Measurements from ENCODE around the gene NCF1.
"Not testable (repeated sequence)": the region's sequence is repeated elsewhere in the genome, so short reads cannot be mapped to it uniquely, and the experiment has no call there.

NCF1 gene

DNA sequence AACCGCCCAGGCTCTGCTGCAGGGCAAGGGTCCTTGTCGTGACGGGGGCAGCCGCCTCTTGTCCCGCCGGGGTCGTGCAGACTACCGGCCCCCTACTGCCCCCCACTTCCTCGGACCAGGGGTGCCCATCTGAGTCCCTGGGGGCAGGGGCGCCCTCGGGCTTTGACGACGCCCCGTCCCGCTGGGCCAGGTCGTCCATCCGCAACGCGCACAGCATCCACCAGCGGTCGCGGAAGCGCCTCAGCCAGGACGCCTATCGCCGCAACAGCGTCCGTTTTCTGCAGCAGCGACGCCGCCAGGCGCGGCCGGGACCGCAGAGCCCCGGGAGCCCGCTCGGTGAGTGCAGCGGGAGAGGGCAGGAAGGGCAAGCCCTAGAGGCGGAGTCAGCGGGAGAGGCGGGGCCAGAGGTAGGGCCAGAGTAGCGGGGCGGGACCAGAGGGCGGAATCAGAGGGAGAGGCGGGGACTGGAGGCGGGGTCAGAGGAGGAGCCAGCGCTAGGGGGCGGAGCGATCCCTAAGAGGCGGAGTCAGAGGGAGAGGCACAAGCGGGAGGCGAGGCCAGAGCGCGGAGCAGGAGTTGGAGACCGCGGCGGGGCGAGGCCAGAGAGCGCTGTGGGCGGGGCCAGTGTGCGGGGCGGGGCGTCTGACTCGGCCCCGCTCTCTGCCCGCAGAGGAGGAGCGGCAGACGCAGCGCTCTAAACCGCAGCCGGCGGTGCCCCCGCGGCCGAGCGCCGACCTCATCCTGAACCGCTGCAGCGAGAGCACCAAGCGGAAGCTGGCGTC is 14.7 kb downstream of the NCF1 start:
- peak; percentile 80 for DNase-seq

DNA sequence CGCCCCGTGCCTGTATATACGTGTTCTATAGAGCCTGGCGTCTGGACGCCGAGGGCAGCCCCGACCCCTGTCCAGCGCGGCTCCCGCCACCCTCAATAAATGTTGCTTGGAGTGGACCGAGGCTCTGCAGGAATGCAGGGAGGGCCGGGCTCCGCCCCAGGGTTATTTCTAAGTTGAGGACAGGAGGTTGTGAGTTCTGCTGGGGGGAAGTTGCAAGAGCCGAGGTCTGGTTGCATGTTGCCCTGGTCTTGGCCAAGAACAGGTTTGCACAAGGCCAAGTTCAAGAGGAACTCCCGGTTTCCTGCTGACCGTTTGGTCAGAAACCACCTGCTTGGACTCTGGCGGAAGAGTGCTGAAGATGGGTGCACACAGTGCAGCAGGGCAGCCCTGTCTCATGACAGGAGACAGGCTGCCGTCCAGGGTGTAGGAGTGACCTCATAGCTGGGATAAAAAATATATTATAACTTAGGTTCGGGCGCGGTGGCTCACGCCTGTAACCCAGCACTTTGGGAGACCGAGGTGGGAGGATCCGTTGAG is 15.5 kb downstream of the NCF1 start:
- not testable (repeated sequence) for DNase-seq

DNA sequence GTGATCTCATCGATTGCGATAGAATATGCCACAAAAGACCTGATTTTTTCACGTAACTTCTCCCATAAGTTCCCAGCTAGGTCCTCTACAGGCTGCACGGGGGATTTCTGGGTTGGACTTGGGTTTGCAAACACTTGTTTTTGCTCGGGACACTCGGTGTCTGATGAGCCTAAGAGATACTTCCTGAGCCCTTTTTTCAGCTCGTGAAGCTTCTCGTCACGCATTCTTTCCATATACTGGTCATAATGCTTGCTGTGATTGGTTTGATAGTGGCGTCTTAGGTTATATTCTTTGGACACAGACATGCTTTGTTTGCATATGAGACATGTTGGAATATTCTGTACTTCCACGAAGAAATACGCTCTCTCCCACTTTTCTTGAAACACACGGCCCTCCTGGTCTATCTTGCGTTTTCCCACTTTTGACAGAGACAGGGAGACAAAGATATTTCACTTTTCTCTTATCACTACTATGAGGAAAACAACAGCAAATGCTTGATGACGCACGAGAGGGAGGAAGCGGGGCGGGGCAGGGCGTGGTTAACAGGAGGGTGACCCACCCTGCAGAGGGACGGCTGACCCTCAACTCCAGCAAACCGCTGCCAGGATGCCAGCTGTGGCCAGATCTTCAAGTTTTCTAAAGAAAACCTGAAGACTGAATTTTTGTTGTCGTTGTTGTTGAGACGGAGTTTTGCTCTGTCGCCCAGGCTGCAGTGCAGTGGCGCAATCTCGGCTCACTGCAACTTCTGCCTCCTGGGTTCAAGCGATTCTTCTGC is 24.2 kb downstream of the NCF1 start:
- not testable (repeated sequence) for DNase-seq

DNA sequence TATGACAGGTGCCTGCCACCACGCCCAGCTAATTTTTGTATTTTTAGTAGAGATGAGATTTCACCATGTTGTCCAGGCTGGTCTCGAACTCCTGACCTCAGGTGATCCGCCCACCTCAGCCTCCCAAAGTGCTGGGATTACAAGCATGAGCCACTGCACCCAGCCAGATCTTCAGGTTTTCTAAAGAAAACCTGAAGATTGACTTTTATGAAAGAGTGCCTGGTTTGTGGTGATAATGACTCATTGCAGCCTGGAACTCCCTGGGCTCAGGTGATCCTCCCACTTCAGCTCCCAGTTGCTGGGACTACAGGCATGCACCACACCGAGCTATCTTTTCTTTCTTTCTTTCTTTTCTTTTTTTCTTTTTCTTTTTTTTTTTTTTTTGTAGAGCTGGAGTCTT is 24.8 kb downstream of the NCF1 start:
- not testable (repeated sequence) for DNase-seq

DNA sequence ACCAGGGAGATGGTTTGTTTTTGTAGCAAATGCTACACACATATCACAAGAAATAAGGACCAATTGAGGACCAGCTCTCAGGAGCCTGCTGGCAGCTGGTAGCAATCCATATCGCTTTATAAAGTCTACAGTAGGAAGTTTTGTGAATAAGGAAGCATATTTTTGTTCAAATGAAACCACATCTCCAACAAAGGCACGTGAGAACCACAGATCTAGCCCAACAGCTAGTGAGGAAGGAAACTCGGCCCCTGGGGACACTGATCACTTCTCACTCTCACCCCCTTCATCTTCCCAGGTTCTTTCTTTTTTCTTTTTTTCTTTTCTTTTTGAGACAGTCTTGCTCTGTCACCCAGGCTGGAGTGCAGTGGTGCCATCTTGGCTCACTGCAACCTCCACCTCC is 42.1 kb downstream of the NCF1 start:
- DNase-seq = not testable (repeated sequence)

DNA sequence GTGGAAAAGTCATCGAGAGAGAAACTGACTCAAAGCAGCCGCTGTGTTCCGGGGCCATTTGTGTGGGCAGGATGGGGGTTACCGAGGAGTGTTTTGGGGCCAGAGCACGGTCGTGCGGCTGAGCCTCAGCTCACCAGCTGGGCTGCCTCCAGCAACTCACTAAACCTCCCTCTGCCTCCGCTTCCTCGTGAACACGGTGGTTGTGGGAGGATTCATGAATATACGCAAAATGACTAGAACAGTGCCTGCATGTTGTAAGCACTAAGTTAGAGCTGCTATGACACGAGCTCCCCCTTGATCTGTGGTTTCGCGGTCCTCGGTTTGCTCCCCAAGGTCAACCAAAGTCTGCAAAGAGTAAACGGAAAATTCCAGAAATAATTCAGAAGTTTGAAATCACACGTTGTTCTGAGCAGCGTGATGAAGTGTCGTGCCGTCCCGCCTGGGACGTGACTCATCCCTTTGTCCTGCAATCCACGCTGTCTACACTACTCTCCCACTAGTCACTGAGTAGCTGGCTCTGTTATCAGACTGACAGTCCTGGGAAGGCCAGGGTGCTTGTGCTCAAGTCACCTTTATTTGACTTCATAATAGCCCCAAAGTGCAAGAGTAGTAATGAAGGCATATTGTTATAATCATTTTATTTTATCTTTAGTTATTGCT is 46.5 kb downstream of the NCF1 start:
- DNase-seq = not testable (repeated sequence)

DNA sequence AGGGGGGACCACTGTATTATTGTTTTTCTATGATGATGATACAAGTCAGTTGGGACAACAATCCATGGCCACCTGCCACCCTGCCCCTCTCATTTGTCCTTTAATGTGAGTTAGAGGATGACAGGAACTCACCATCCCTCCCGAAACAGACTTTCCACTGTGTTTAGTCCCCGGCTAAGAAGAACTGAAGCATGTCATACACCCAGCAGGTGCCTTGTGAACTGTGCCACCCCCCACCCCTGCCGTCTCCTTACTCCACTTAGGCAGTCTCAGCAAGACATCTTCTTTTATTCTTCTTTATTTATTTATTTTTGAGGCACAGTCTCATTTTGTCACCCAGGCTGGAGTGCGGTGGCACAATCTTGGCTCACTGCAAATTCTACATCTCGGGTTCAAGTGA is 47.4 kb downstream of the NCF1 start:
- DNase-seq = not testable (repeated sequence)

DNA sequence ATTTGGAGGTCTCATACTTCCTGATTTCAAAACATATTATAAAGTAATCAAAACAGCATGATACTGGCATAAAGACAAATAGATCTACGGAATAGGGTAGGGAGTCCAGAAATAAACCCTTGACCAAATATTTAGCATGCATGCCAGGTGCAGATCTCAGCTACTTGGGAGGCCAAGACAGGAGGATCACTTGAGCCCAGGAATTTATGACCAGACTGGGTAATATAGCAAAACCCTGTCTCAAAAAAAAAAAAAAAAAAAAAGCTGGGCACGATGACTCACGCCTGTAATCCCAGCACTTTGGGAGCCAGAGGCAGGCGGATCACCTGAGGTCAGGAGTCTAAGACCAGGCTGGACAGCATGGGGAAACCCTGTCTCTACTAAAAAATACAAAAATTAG is 56.1 kb downstream of the NCF1 start:
- not testable (repeated sequence) for DNase-seq

DNA sequence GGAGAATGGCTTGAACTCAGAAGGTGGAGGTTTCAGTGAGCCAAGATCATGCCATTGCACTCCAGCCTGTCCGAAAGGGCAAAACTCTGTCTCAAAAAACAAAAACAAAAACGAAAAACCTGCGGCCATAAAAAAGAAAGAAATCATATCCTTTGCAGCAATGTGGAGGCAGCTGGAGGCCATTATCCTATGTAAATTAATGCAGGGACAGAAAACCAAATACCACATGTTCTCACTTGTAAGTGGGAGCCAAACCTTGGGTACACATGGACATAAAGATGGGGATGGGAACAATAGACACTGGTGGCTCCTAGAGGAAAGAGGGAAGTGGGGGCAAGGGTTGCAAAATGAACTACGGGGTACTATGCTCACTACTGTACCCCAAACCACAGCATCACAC is 56.6 kb downstream of the NCF1 start:
- not testable (repeated sequence) for DNase-seq

Data from EL (cell line).